ENCODE measurements around the gene MEF2C.

GRCh38 chr5:88685591-88686541 is 197.1 kb downstream of the MEF2C start:
- TF ChIP-seq POLR2A (IDR thresholded peaks at IDR 0.05) (no peak), CTCF (IDR thresholded peaks at IDR 0.05) (no peak)

Measured in sigmoid colon (tissue), 3 donors.